ENCODE measurements around the gene POC1A. TPM values are rescaled to one million over a fixed set of nuclear protein-coding genes. Genes with fewer than 3 reads are reported as not detected.
A peak's percentile ranks its signal among the peaks of the same experiment; 100 is the strongest.

The POC1A gene
- total RNA-seq, 1 experiment from 2014 or later, result 16.1 TPM

DNA sequence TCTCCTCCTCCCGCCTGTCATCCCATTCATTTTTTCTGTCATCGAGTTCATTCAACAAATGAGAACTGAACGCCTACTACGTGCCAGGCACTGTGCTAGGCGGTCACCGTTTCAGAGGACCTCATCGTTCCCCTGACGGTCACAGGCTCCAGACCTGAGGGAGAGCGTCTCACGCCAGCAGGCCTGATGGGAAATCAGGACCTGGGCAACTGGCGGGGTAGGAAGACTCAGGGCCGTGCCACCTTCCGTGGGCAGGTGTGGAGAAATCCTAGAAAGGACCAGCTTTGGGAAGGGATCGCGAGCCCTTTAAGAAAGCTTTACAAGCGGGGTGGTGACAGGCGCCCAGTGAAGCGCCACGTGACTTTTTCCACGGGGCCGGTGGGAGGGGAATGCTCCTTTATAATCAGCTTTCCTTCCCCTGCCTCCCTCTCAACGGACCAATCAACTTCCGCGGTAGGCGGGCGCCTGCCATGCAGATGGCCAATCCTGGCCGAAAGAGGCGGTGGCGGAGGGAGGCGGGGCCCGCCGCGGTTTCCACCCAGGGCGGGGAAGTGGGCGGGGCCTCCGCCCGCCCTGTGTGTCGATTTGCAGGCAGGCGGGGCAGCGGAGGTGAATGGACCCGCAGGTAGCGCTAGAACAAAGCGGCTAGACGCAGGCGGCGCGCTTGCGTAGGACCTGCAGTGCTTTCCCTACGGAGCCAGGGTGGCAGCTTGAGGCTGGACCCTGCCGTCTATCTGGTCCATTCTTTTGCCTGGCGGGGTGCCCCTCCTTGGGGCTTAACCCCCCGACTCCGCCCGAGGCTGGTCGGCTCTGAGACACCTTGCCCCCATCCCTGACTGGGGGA, 97.0 kb downstream of the POC1A start:
- POLR2A ChIA-PET (ENCODE audit: low non-redundant PET), result no interaction called here
- CTCF ChIA-PET, result interaction anchor here (0.6 to 0.7 kb wide), 2 partner anchors 83 to 91 kb away, joined by 3 to 6 read pairs; partner anchors contain the start of gene ABHD14B
- no peak for TF ChIP-seq EZH2 (IDR thresholded peaks at IDR 0.05; ENCODE audit: borderline replicate concordance, low read depth, low read length, poor library complexity, severe bottlenecking)
- TF ChIP-seq, protein P1, sequence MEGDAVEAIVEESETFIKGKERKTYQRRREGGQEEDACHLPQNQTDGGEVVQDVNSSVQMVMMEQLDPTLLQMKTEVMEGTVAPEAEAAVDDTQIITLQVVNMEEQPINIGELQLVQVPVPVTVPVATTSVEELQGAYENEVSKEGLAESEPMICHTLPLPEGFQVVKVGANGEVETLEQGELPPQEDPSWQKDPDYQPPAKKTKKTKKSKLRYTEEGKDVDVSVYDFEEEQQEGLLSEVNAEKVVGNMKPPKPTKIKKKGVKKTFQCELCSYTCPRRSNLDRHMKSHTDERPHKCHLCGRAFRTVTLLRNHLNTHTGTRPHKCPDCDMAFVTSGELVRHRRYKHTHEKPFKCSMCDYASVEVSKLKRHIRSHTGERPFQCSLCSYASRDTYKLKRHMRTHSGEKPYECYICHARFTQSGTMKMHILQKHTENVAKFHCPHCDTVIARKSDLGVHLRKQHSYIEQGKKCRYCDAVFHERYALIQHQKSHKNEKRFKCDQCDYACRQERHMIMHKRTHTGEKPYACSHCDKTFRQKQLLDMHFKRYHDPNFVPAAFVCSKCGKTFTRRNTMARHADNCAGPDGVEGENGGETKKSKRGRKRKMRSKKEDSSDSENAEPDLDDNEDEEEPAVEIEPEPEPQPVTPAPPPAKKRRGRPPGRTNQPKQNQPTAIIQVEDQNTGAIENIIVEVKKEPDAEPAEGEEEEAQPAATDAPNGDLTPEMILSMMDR (conservative IDR thresholded peaks at IDR 0.05; ENCODE audit: low read depth, low read length), result no peak
- Histone ChIP-seq H3K27ac (ENCODE audit: low read depth, low read length, poor library complexity, severe bottlenecking) (peak overlapping the region; percentile 58), H3K27me3 (replicated peaks; ENCODE audit: insufficient read depth, low read depth, low read length, poor library complexity) (no peaks in the 10 kb centered on the region), H3K9me3 (ENCODE audit: low read depth, low read length, poor library complexity, severe bottlenecking) (no peaks in the 10 kb centered on the region), H3K36me3 (ENCODE audit: insufficient read depth, low read length, poor library complexity, severe bottlenecking) (peaks cover 5% of the 10 kb centered on the region), H3K4me1 (ENCODE audit: insufficient read depth, low read length, poor library complexity, severe bottlenecking) (no peaks in the 10 kb centered on the region), H3K4me3 (ENCODE audit: low read depth, low read length, poor library complexity, severe bottlenecking) (peak overlapping the region; percentile 58)
- intact Hi-C loops (cut with micrococcal nuclease; ENCODE audit: unreplicated experiment), result loop anchor here (5.0 to 10.0 kb wide), 2 partner anchors 55 to 98 kb away; partner anchors contain the start of gene POC1A
- DNase-seq (ENCODE audit: low spot score), result peak; percentile 96
- BruUV-seq (replicated peaks), result no TSS peak

GRCh38 chr3:52056521-52056967, 97.7 kb downstream of the POC1A start, which contains the start of gene DUSP7:
DUSP7 (minus strand) TSS chr3:52056571; CDS start chr3:52056366, 205 bp downstream.
- no TSS peak for BruUV-seq (replicated peaks)
- peak; percentile 73 for DNase-seq (ENCODE audit: low spot score)
- Histone ChIP-seq H3K27me3 (replicated peaks; ENCODE audit: insufficient read depth, low read depth, low read length, poor library complexity) (no peaks in the 10 kb centered on the region), H3K4me1 (ENCODE audit: insufficient read depth, low read length, poor library complexity, severe bottlenecking) (no peaks in the 10 kb centered on the region), H3K4me3 (ENCODE audit: low read depth, low read length, poor library complexity, severe bottlenecking) (peak within 1 kb of the TSS; percentile 69), H3K9me3 (ENCODE audit: low read depth, low read length, poor library complexity, severe bottlenecking) (no peaks in the 10 kb centered on the region), H3K36me3 (ENCODE audit: insufficient read depth, low read length, poor library complexity, severe bottlenecking) (peaks cover 8% of the 10 kb centered on the region), H3K27ac (ENCODE audit: low read depth, low read length, poor library complexity, severe bottlenecking) (peak within 1 kb of the TSS; percentile 73)
- CTCF ChIA-PET, result interaction anchor here (0.7 to 1.2 kb wide), 2 partner anchors 52 to 83 kb away, joined by 3 to 6 read pairs; partner anchors contain the start of gene ABHD14B
- TF ChIP-seq, protein P1 (conservative IDR thresholded peaks at IDR 0.05; ENCODE audit: low read depth, low read length), result no peak
- TF ChIP-seq EZH2 (IDR thresholded peaks at IDR 0.05; ENCODE audit: borderline replicate concordance, low read depth, low read length, poor library complexity, severe bottlenecking), result no peak
- POLR2A ChIA-PET (ENCODE audit: low non-redundant PET), result no interaction called here
- intact Hi-C loops (cut with micrococcal nuclease; ENCODE audit: unreplicated experiment), result loop anchor here (5.0 to 10.0 kb wide), 2 partner anchors 54 to 98 kb away; partner anchors contain the start of gene POC1A

DNA sequence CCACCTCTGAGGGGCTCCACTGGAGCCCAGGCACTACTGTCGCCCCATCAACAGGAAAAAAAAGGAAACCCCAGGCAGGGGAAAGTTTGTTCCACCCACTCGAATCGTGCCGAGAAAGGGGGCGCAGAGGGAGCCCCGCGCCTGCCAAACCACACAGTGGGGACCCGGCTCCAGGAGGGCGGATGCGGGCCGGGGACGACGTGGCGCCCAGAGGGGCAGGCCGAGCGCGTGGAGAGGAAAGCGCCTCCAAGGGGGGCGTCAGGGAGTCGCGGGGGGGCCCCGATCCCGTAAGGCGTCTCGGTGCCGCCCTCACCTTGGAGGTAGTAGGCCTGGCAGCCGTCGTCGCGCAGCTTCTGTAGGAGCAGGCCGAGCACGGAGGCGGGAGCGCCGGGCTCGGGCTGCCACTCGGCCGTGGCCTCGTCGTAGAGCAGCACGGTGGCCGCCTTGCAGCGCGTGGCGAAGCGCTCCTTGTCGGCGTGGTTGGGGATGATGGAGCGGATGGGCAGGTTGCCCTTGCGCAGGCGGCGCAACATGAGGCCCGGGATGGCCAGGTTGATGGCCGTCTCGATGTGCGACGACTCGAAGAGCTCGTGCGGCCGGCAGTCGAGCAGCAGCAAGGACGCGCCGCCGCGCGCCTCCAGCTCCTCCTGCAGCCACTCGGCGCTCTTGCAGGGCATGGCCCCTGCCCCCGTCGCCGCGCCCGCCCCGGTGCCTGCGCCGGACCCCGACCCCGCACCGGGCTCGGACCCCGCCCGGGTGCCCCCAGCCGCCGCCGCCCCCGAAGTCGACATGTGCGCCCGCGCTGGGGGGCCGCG, 98.5 kb downstream of the POC1A start:
- ChIA-PET POLR2A (ENCODE audit: low non-redundant PET) (no interaction called here), CTCF (interaction anchor here (0.7 to 1.2 kb wide), 2 partner anchors 50 to 51 kb away, joined by 3 to 4 read pairs; no protein-coding TSS in a partner anchor)
- no peaks in the 10 kb centered on the region for H3K27me3 ChIP-seq (replicated peaks; ENCODE audit: insufficient read depth, low read depth, low read length, poor library complexity)
- peak overlapping the region; percentile 73 for H3K27ac ChIP-seq (ENCODE audit: low read depth, low read length, poor library complexity, severe bottlenecking)
- H3K9me3 ChIP-seq (ENCODE audit: low read depth, low read length, poor library complexity, severe bottlenecking), result no peaks in the 10 kb centered on the region
- peaks cover 13% of the 10 kb centered on the region for H3K36me3 ChIP-seq (ENCODE audit: insufficient read depth, low read length, poor library complexity, severe bottlenecking)
- no peaks in the 10 kb centered on the region for H3K4me1 ChIP-seq (ENCODE audit: insufficient read depth, low read length, poor library complexity, severe bottlenecking)
- no peak for TF ChIP-seq EZH2 (IDR thresholded peaks at IDR 0.05; ENCODE audit: borderline replicate concordance, low read depth, low read length, poor library complexity, severe bottlenecking)
- TF ChIP-seq, protein P1 (conservative IDR thresholded peaks at IDR 0.05; ENCODE audit: low read depth, low read length), result no peak
- no TSS peak for BruUV-seq (replicated peaks)
- peak; percentile 48 for DNase-seq (ENCODE audit: low spot score)
- intact Hi-C loops (cut with micrococcal nuclease; ENCODE audit: unreplicated experiment), result loop anchor here (5.0 to 10.0 kb wide), 2 partner anchors 53 to 99 kb away; partner anchors contain the start of gene POC1A
- H3K4me3 ChIP-seq (ENCODE audit: low read depth, low read length, poor library complexity, severe bottlenecking), result peak overlapping the region; percentile 69

All from A673 (cell line).